ENCODE results near the gene PRMT1. TPM values are rescaled to one million over a fixed set of nuclear protein-coding genes. Genes with fewer than 3 reads are reported as not detected.

PRMT1 gene
- total RNA-seq, 1 experiment from 2014 or later, result 527 TPM

GRCh38 chr19:49676784-49677230 lies 264 bp upstream of the PRMT1 start:
- no peaks in the 10 kb centered on the region for H3K9me3 Mint-ChIP-seq
- H3K36me3 Mint-ChIP-seq, result peaks cover 17% of the 10 kb centered on the region
- peak; percentile 70 for ATAC-seq
- no peaks in the 10 kb centered on the region for H3K27me3 Mint-ChIP-seq (ENCODE audit: low read depth)
- peak overlapping the region; percentile 88 for H3K4me3 Mint-ChIP-seq
- CTCF ChIA-PET, result interaction anchor here (0.8 to 10.7 kb wide), 23 partner anchors 8 to 198 kb away, joined by 3 to 108 read pairs (median 5); partner anchors contain the start of genes ADM5, AP2A1, BCL2L12 and CPT1C
- TF ChIP-seq SP1 (CRISPR knock-in tag; conservative IDR thresholded peaks at IDR 0.05) (peak; percentile 86), NFYB (CRISPR knock-in tag; conservative IDR thresholded peaks at IDR 0.05; ENCODE audit: low read depth) (peak; percentile 91), CTCF (IDR thresholded peaks at IDR 0.05) (no peak), ESRRA (CRISPR knock-in tag; IDR thresholded peaks at IDR 0.05; ENCODE audit: borderline replicate concordance) (no peak)
- peak overlapping the region; percentile 100 for H3K27ac Mint-ChIP-seq
- peaks cover 31% of the 10 kb centered on the region for H3K4me1 Mint-ChIP-seq
- DNase-seq (ENCODE audit: low spot score), result peak; percentile 100
- POLR2A ChIA-PET, result interaction anchor here (0.5 to 3.4 kb wide), 18 partner anchors 9 to 1022 kb away, joined by 3 to 38 read pairs (median 4); partner anchors contain the start of genes ADM5, AKT1S1, AP2A1 and BCL2L12

DNA sequence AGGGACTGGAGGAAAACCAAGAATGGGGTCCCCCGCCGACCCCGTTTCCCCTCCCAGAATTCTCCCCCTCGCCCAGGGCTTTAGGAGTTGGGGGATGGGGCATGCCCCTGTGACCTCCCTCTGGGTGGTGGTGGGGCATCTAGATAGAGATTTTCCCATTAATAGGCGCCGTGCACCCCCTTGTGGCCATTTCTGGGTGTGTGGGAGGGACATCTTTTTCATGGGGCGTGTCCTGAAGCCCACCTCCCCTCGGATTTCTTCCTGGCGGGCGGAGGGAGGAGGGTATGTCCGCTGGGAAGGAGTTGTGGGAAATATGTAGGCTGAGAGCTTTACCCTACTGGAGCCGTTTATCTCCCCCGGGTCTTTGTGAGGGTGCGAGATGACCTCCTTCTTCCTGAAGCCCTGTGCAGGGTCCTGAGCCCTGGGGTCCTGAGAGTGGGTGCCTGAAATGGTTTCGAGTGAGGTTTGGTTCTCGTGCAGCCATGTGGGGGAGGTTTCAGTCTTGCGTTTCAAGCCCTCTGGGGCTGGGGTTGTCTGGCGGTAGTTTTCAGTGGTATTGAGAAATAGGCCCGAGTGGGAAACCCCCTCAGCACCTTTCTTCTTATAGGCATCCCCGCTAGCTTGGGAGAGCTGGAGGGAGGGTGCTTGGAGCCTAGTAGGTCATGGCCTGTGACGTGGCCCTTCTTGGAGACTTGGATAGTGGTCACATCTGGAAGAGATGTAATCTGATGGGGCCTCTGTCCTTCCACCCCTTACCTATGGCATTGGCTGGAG lies 1.0 kb downstream of the PRMT1 start:
- CTCF ChIA-PET, result interaction anchor here (0.7 to 10.7 kb wide), 14 partner anchors 11 to 470 kb away, joined by 3 to 108 read pairs (median 4); partner anchors contain the start of genes ADM5, BCL2L12, CPT1C and FUZ
- Mint-ChIP-seq H3K4me3 (peak overlapping the region; percentile 88), H3K36me3 (peaks cover 26% of the 10 kb centered on the region), H3K4me1 (peaks cover 26% of the 10 kb centered on the region), H3K27ac (peak overlapping the region; percentile 91), H3K9me3 (no peaks in the 10 kb centered on the region), H3K27me3 (ENCODE audit: low read depth) (no peaks in the 10 kb centered on the region)
- peak; percentile 3 for ATAC-seq
- POLR2A ChIA-PET, result interaction anchor here (1.0 to 3.4 kb wide), 5 partner anchors 12 to 98 kb away, joined by 4 to 30 read pairs (median 6); partner anchors contain the start of genes BCL2L12, CPT1C, IRF3 and NOSIP
- peak; percentile 95 for DNase-seq (ENCODE audit: low spot score)
- TF ChIP-seq ESRRA (CRISPR knock-in tag; IDR thresholded peaks at IDR 0.05; ENCODE audit: borderline replicate concordance) (no peak), SP1 (CRISPR knock-in tag; conservative IDR thresholded peaks at IDR 0.05) (peak; percentile 59), FOXP1 (CRISPR knock-in tag; IDR thresholded peaks at IDR 0.05; ENCODE audit: borderline replicate concordance) (no peak), NFE2L1 (CRISPR knock-in tag; IDR thresholded peaks at IDR 0.05) (no peak), EMX1 (CRISPR knock-in tag; IDR thresholded peaks at IDR 0.05) (no peak), GABPB1 (CRISPR knock-in tag; IDR thresholded peaks at IDR 0.05) (no peak), ERG (CRISPR knock-in tag; IDR thresholded peaks at IDR 0.05) (peak; percentile 12; the same call in 1 of the 2 replicates), CREM (CRISPR knock-in tag; IDR thresholded peaks at IDR 0.05) (no peak), ZNF281 (CRISPR knock-in tag; IDR thresholded peaks at IDR 0.05) (no peak), JUN (CRISPR knock-in tag; IDR thresholded peaks at IDR 0.05) (no peak), RORB (CRISPR knock-in tag; IDR thresholded peaks at IDR 0.05) (no peak), KAT7 (CRISPR knock-in tag; IDR thresholded peaks at IDR 0.05; ENCODE audit: borderline replicate concordance) (no peak), JAZF1 (CRISPR knock-in tag; IDR thresholded peaks at IDR 0.05) (no peak), NR1H2 (CRISPR knock-in tag; IDR thresholded peaks at IDR 0.05) (no peak), TEAD4 (CRISPR knock-in tag; IDR thresholded peaks at IDR 0.05) (no peak), FOXK1 (CRISPR knock-in tag; IDR thresholded peaks at IDR 0.05) (no peak)
- TF ChIP-seq, protein P1, sequence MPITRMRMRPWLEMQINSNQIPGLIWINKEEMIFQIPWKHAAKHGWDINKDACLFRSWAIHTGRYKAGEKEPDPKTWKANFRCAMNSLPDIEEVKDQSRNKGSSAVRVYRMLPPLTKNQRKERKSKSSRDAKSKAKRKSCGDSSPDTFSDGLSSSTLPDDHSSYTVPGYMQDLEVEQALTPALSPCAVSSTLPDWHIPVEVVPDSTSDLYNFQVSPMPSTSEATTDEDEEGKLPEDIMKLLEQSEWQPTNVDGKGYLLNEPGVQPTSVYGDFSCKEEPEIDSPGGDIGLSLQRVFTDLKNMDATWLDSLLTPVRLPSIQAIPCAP (CRISPR knock-in tag; IDR thresholded peaks at IDR 0.05), result no peak
- TF ChIP-seq, protein P2, sequence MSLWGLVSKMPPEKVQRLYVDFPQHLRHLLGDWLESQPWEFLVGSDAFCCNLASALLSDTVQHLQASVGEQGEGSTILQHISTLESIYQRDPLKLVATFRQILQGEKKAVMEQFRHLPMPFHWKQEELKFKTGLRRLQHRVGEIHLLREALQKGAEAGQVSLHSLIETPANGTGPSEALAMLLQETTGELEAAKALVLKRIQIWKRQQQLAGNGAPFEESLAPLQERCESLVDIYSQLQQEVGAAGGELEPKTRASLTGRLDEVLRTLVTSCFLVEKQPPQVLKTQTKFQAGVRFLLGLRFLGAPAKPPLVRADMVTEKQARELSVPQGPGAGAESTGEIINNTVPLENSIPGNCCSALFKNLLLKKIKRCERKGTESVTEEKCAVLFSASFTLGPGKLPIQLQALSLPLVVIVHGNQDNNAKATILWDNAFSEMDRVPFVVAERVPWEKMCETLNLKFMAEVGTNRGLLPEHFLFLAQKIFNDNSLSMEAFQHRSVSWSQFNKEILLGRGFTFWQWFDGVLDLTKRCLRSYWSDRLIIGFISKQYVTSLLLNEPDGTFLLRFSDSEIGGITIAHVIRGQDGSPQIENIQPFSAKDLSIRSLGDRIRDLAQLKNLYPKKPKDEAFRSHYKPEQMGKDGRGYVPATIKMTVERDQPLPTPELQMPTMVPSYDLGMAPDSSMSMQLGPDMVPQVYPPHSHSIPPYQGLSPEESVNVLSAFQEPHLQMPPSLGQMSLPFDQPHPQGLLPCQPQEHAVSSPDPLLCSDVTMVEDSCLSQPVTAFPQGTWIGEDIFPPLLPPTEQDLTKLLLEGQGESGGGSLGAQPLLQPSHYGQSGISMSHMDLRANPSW (CRISPR knock-in tag; conservative IDR thresholded peaks at IDR 0.05; ENCODE audit: low read depth), result no peak
- TF ChIP-seq, protein P3, sequence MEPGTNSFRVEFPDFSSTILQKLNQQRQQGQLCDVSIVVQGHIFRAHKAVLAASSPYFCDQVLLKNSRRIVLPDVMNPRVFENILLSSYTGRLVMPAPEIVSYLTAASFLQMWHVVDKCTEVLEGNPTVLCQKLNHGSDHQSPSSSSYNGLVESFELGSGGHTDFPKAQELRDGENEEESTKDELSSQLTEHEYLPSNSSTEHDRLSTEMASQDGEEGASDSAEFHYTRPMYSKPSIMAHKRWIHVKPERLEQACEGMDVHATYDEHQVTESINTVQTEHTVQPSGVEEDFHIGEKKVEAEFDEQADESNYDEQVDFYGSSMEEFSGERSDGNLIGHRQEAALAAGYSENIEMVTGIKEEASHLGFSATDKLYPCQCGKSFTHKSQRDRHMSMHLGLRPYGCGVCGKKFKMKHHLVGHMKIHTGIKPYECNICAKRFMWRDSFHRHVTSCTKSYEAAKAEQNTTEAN (CRISPR knock-in tag; IDR thresholded peaks at IDR 0.05), result no peak

Data from WTC11 (cell line).